A673 (cell line): ENCODE measurements around the gene FBN1. TPM values are rescaled to one million over a fixed set of nuclear protein-coding genes. Genes with fewer than 3 reads are reported as not detected.
A peak's percentile ranks its signal among the peaks of the same experiment; 100 is the strongest.

Source experiments
- BruUV-seq: library from RNA; stranded (reverse); fragments of 400-500 nt; replicated peaks from 2 replicates; lab custom pipeline; 2021; lab: Mats Ljungman, UMichigan
- CTCF ChIA-PET: fragments of 300-600 bp; sonication (Branson Sonifier 250); formaldehyde crosslinking; loops from one replicate; lab custom pipeline; 2022; ENCODE audit warnings: antibody characterized with exemption; lab: Charles Lee
- POLR2A ChIA-PET: fragments of 300-600 bp; sonication (Branson Sonifier 250); formaldehyde crosslinking; loops from one replicate; lab custom pipeline; 2022; ENCODE audit warnings: antibody characterized with exemption; ENCODE audit not compliant: low non-redundant PET; lab: Charles Lee
- DNase-seq: peaks from one replicate; pipeline ENCODE4 v3.0.0-alpha.2; 2015; ENCODE audit warnings: low spot score
- H3K27ac ChIP-seq: fragments of 200-600 bp; sonication (generic); 2 replicates; pipeline ENCODE4 v1.5.1; 2016; ENCODE audit warnings: mixed run types, low read depth, mild to moderate bottlenecking, mixed read lengths, antibody characterized with exemption, low read length; ENCODE audit not compliant: poor library complexity, severe bottlenecking
- H3K27me3 ChIP-seq: fragments of 200-600 bp; sonication (generic); replicated peaks from 2 replicates; pipeline ENCODE4 v1.6.1; 2017; ENCODE audit warnings: mixed run types, low read depth, mild to moderate bottlenecking, mixed read lengths, antibody characterized with exemption, low read length; ENCODE audit not compliant: insufficient read depth, poor library complexity
- H3K36me3 ChIP-seq: fragments of 200-600 bp; sonication (generic); 2 replicates; pipeline ENCODE4 v1.6.1; 2016; ENCODE audit warnings: mixed run types, mild to moderate bottlenecking, mixed read lengths, antibody characterized with exemption, low read length; ENCODE audit not compliant: insufficient read depth, poor library complexity, severe bottlenecking
- H3K4me1 ChIP-seq: fragments of 200-600 bp; sonication (generic); 2 replicates; pipeline ENCODE4 v1.6.1; 2017; ENCODE audit warnings: mixed run types, mild to moderate bottlenecking, mixed read lengths, antibody characterized with exemption, low read length; ENCODE audit not compliant: insufficient read depth, poor library complexity, severe bottlenecking
- H3K4me3 ChIP-seq: fragments of 200-600 bp; sonication (generic); 2 replicates; pipeline ENCODE4 v1.5.1; 2016; ENCODE audit warnings: low read depth, mixed run types, mild to moderate bottlenecking, mixed read lengths, low read length; ENCODE audit not compliant: poor library complexity, severe bottlenecking
- H3K9me3 ChIP-seq: fragments of 200-600 bp; sonication (generic); 2 replicates; pipeline ENCODE4 v1.6.1; 2016; ENCODE audit warnings: mixed run types, low read depth, mild to moderate bottlenecking, mixed read lengths, antibody characterized with exemption, low read length; ENCODE audit not compliant: poor library complexity, severe bottlenecking
- CTCF ChIP-seq: fragments of 300-800, 200-600 bp; sonication (generic); conservative IDR thresholded peaks from 2 replicates; pipeline ENCODE4 v1.5.1; 2017; ENCODE audit warnings: low read depth, mild to moderate bottlenecking, antibody characterized with exemption, low read length, moderate library complexity, mixed read lengths
- EZH2 ChIP-seq: fragments of 200-600 bp; sonication (generic); IDR thresholded peaks from 2 replicates; pipeline ENCODE4 v1.6.1; 2017; ENCODE audit warnings: borderline replicate concordance, low read depth, mild to moderate bottlenecking, mixed read lengths, antibody characterized with exemption, low read length; ENCODE audit not compliant: poor library complexity, severe bottlenecking
- intact Hi-C: fragments of 100-400 bp; cut with micrococcal nuclease; formaldehyde crosslinking; loops from one replicate; pipeline ENCODE4 v1.10.0; 2022; ENCODE audit not compliant: unreplicated experiment
- total RNA-seq: library from RNA; stranded (reverse); gene quantifications from 2 replicates; pipeline ENCODE4 v1.2.3, GENCODE V29; 2021

FBN1 gene
- total RNA-seq, 1 experiment from 2014 or later: 25.4 TPM

DNA sequence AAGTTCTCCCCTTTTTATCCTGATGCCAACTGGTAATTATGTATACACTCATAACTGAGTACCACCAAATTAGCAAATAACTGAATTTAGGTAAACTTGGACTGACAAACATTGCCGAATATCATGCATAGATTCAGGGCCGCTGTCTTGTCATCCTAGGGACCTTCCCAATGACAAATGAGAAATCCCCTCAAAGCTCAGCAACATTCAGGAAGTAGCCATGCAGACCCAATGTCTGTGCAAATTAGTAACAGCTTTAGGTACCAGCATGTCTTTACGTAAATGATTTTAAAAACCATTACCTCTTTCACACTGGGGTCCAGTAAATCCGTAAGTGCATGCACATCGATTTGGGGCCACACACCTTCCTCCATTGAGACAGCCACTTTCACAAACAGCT is 49.5 kb downstream of the FBN1 start:
- Histone ChIP-seq H3K36me3 (no peaks in the 10 kb centered on the region), H3K9me3 (no peaks in the 10 kb centered on the region), H3K4me1 (peaks cover 5% of the 10 kb centered on the region), H3K4me3 (no peak overlapping the region), H3K27ac (no peak overlapping the region), H3K27me3 (no peaks in the 10 kb centered on the region)
- POLR2A ChIA-PET: no interaction called here
- CTCF ChIA-PET: no interaction called here
- intact Hi-C loops: no loop called here
- no peak for TF ChIP-seq EZH2
- TF ChIP-seq CTCF: no peak
- DNase-seq: no peak
- BruUV-seq: no TSS peak

- H3K36me3 ChIP-seq: no peaks in the 10 kb centered on the region
Measured at GRCh38 chr15:48592933-48593332, 52.6 kb downstream of the FBN1 start.

GRCh38 chr15:48592221-48592731 is 53.2 kb downstream of the FBN1 start:
- intact Hi-C loops: no loop called here
- H3K27ac ChIP-seq: no peak overlapping the region
- TF ChIP-seq EZH2: no peak
- no peak for TF ChIP-seq CTCF
- DNase-seq: peak; percentile 28
- H3K36me3 ChIP-seq: no peaks in the 10 kb centered on the region
- H3K27me3 ChIP-seq: no peaks in the 10 kb centered on the region
- ChIA-PET POLR2A (no interaction called here), CTCF (no interaction called here)
- peaks cover under 1% of the 10 kb centered on the region for H3K4me1 ChIP-seq
- no peak overlapping the region for H3K4me3 ChIP-seq
- no peaks in the 10 kb centered on the region for H3K9me3 ChIP-seq
- BruUV-seq: no TSS peak

More at GRCh38 chr15:48592933-48593332, 52.6 kb downstream of the FBN1 start:
- no peak for TF ChIP-seq CTCF
- no peak for TF ChIP-seq EZH2
- no peak for DNase-seq
- no peaks in the 10 kb centered on the region for H3K27me3 ChIP-seq
- peaks cover 5% of the 10 kb centered on the region for H3K4me1 ChIP-seq
- no TSS peak for BruUV-seq
- H3K4me3 ChIP-seq: no peak overlapping the region
- CTCF ChIA-PET: no interaction called here
- no peak overlapping the region for H3K27ac ChIP-seq
- H3K9me3 ChIP-seq: no peaks in the 10 kb centered on the region
- POLR2A ChIA-PET: no interaction called here
- intact Hi-C loops: no loop called here
